ENCODE data around the gene KLHL12. TPM values are rescaled to one million over a fixed set of nuclear protein-coding genes. Genes with fewer than 3 reads are reported as not detected.

KLHL12 gene
- total RNA-seq, 1 experiment from 2014 or later: 29.6 TPM

GRCh38 chr1:202871367-202871766 lies 55.7 kb downstream of the KLHL12 start:
- Histone ChIP-seq H3K27me3 (ENCODE audit: insufficient read depth, low read depth) (no peaks in the 10 kb centered on the region), H3K4me3 (no peak overlapping the region), H3F3A (ENCODE audit: insufficient read depth, low read depth) (0 out of 2 replicates have a peak, but pooled peaks cover 2% of the 10 kb centered on the region), H3K27ac (no peak overlapping the region), H4K20me1 (ENCODE audit: insufficient read depth) (no peaks in the 10 kb centered on the region), H2AFZ (no peak overlapping the region), H3K4me2 (no peak overlapping the region), H3K79me2 (ENCODE audit: low read depth) (no peaks in the 10 kb centered on the region), H3K9me2 (ENCODE audit: insufficient read depth) (no peaks in the 10 kb centered on the region), H3K9me3 (ENCODE audit: insufficient read depth, low read depth) (no peaks in the 10 kb centered on the region), H3K36me3 (ENCODE audit: low read depth) (no peaks in the 10 kb centered on the region), H3K4me1 (replicated peaks; ENCODE audit: insufficient read depth) (no peaks in the 10 kb centered on the region; the same call in 1 of the 2 replicates)
- ChIA-PET CTCF (no interaction called here), POLR2A (ENCODE audit: unreplicated experiment) (no interaction called here)
- DNase-seq: no peak
- intact Hi-C loops (cut with micrococcal nuclease; ENCODE audit: unreplicated experiment): no loop called here
- no TSS peak for BruUV-seq (replicated peaks)
- TF ChIP-seq EZH2 (IDR thresholded peaks at IDR 0.05; ENCODE audit: low read depth) (no peak), CTCF (conservative IDR thresholded peaks at IDR 0.05) (no peak)

- POLR2A ChIA-PET (ENCODE audit: unreplicated experiment): no interaction called here
- CTCF ChIA-PET: no interaction called here
- TF ChIP-seq CTCF (conservative IDR thresholded peaks at IDR 0.05) (no peak), EZH2 (IDR thresholded peaks at IDR 0.05; ENCODE audit: low read depth) (no peak)
- H3F3A ChIP-seq (ENCODE audit: insufficient read depth, low read depth): peaks cover 19% of the 10 kb centered on the region
- H2AFZ ChIP-seq: no peak overlapping the region
- intact Hi-C loops (cut with micrococcal nuclease; ENCODE audit: unreplicated experiment): no loop called here
- H4K20me1 ChIP-seq (ENCODE audit: insufficient read depth): no peaks in the 10 kb centered on the region
- H3K4me1 ChIP-seq (replicated peaks; ENCODE audit: insufficient read depth): peaks cover 22% of the 10 kb centered on the region
- H3K9me2 ChIP-seq (ENCODE audit: insufficient read depth): no peaks in the 10 kb centered on the region
- H3K4me2 ChIP-seq: peak overlapping the region; percentile 85; the same call in 1 of the 2 replicates
- no peak overlapping the region for H3K27ac ChIP-seq
- peak overlapping the region; percentile 57; the same call in 1 of the 2 replicates for H3K4me3 ChIP-seq
- BruUV-seq (replicated peaks): no TSS peak
- no peaks in the 10 kb centered on the region; the same call in 1 of the 2 replicates for H3K79me2 ChIP-seq (ENCODE audit: low read depth)
- DNase-seq: no peak
- no peaks in the 10 kb centered on the region for H3K36me3 ChIP-seq (ENCODE audit: low read depth)
- no peaks in the 10 kb centered on the region for H3K27me3 ChIP-seq (ENCODE audit: insufficient read depth, low read depth)
- H3K9me3 ChIP-seq (ENCODE audit: insufficient read depth, low read depth): no peaks in the 10 kb centered on the region
Measured at GRCh38 chr1:202862679-202863560, 64.1 kb downstream of the KLHL12 start.

GRCh38 chr1:202861420-202862132 lies 65.5 kb downstream of the KLHL12 start:
- Histone ChIP-seq H3K79me2 (ENCODE audit: low read depth) (no peaks in the 10 kb centered on the region; the same call in 1 of the 2 replicates), H3K36me3 (ENCODE audit: low read depth) (no peaks in the 10 kb centered on the region), H3K4me2 (peak overlapping the region; percentile 85), H2AFZ (peak overlapping the region; percentile 89), H4K20me1 (ENCODE audit: insufficient read depth) (no peaks in the 10 kb centered on the region), H3K4me3 (peak overlapping the region; percentile 57), H3K27me3 (ENCODE audit: insufficient read depth, low read depth) (no peaks in the 10 kb centered on the region), H3K27ac (no peak overlapping the region), H3K4me1 (replicated peaks; ENCODE audit: insufficient read depth) (peaks cover 22% of the 10 kb centered on the region), H3K9me2 (ENCODE audit: insufficient read depth) (no peaks in the 10 kb centered on the region), H3K9me3 (ENCODE audit: insufficient read depth, low read depth) (no peaks in the 10 kb centered on the region), H3F3A (ENCODE audit: insufficient read depth, low read depth) (peaks cover 19% of the 10 kb centered on the region)
- POLR2A ChIA-PET (ENCODE audit: unreplicated experiment): interaction anchor here (0.6 to 0.8 kb wide), 3 partner anchors 11 to 55 kb away, joined by 4 to 36 read pairs (median 6); no protein-coding TSS in a partner anchor
- TSS peak; percentile 75 for BruUV-seq (replicated peaks)
- no peak for TF ChIP-seq EZH2 (IDR thresholded peaks at IDR 0.05; ENCODE audit: low read depth)
- no peak for TF ChIP-seq CTCF (conservative IDR thresholded peaks at IDR 0.05)
- intact Hi-C loops (cut with micrococcal nuclease; ENCODE audit: unreplicated experiment): loop anchor here (2.0 kb wide), 2 partner anchors 27 to 51 kb away; partner anchors contain the start of genes PCAT6 and RABIF
- DNase-seq: peak; percentile 87 to 94
- CTCF ChIA-PET: no interaction called here

Measured in PC-9 (cell line).